GM12865 (cell line): ENCODE measurements around the gene CAMKK1.

Experiments
- DNase-seq: peaks from one replicate; pipeline ENCODE4 v3.0.0; 2010; ENCODE audit warnings: low read depth
- H3K4me3 ChIP-seq: 2 replicates; pipeline ENCODE4 v1.5.1; 2011; ENCODE audit warnings: mild to moderate bottlenecking, low read depth, low read length, control low read depth
- CTCF ChIP-seq: IDR thresholded peaks from 2 replicates; pipeline ENCODE4 v1.5.1; 2011; ENCODE audit warnings: low read length, control low read depth, low read depth, inconsistent platforms; ENCODE audit not compliant: insufficient read depth; ENCODE audit errors: missing control alignments

The CAMKK1 gene

GRCh38 chr17:3895354-3895753 lies 2.5 kb upstream of the CAMKK1 start:
- no peak for TF ChIP-seq CTCF
- no peak for DNase-seq
- no peak overlapping the region for H3K4me3 ChIP-seq

- TF ChIP-seq CTCF: no peak
- no peak overlapping the region for H3K4me3 ChIP-seq
- no peak for DNase-seq
Measured at GRCh38 chr17:3894911-3895343, 2.1 kb upstream of the CAMKK1 start.

- TF ChIP-seq CTCF: no peak
- H3K4me3 ChIP-seq: no peak overlapping the region
- no peak for DNase-seq
Measured at GRCh38 chr17:3894188-3894587, 1.3 kb upstream of the CAMKK1 start.

GRCh38 chr17:3893720-3894116 lies 865 bp upstream of the CAMKK1 start:
- TF ChIP-seq CTCF: no peak
- DNase-seq: no peak
- H3K4me3 ChIP-seq: peak overlapping the region; percentile 56

- peak; percentile 45 for DNase-seq
- peak overlapping the region; percentile 56 for H3K4me3 ChIP-seq
- TF ChIP-seq CTCF: no peak
Measured at GRCh38 chr17:3892095-3892998, 506 bp downstream of the CAMKK1 start.

- no peak for TF ChIP-seq CTCF
- DNase-seq: no peak
- no peak overlapping the region for H3K4me3 ChIP-seq
Measured at GRCh38 chr17:3891626-3892094, 1.2 kb downstream of the CAMKK1 start.
